ENCODE measurements around the gene ADCY2. TPM values are rescaled to one million over a fixed set of nuclear protein-coding genes. Genes with fewer than 3 reads are reported as not detected.
A peak's percentile ranks its signal among the peaks of the same experiment; 100 is the strongest.

Gene ADCY2
- total and polyA plus RNA-seq, 9 of the 15 experiments (the other 6 are each of a cell fraction or from before 2014, with no cell fraction given): 0.01 to 0.15 (median 0.03) TPM; not detected in 5

DNA sequence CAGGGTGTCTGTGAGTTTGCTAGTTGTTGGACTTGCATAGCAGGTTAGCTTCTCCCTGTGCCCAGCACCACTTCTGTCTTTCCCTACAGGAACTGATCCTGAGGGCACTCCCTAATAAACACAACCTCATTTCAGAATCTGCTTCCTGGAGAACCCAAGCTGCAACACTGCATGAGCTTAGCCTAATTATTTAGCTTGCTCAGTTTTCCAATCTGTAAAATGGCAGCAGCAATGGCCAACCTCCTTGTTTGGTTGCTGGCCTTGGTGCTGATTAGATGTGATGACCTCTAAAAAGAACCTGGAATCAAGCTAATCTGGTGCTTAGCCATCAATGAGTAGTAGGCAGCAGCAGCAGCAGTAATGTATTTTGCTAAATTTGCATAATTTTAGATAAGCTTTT lies 133.9 kb downstream of the ADCY2 start:
- no peaks in the 10 kb centered on the region for H3K9me3 ChIP-seq (replicated peaks; ENCODE audit: control insufficient read depth, insufficient read depth, low read depth, low read length)
- no peak overlapping the region for H3K4me2 ChIP-seq (ENCODE audit: insufficient read depth, low read length)
- DNase-seq (ENCODE audit: extremely low read depth in 1 of 4, low spot score in 3 of 4) (no peak), FAIRE-seq (no peak), ATAC-seq (no peak)
- no TSS peak for BruUV-seq (replicated peaks)
- peak; percentile 78 for TF ChIP-seq RBM25 (IDR thresholded peaks at IDR 0.05; ENCODE audit: low read depth, low read length, severe bottlenecking)
- TF ChIP-seq, protein P1, sequence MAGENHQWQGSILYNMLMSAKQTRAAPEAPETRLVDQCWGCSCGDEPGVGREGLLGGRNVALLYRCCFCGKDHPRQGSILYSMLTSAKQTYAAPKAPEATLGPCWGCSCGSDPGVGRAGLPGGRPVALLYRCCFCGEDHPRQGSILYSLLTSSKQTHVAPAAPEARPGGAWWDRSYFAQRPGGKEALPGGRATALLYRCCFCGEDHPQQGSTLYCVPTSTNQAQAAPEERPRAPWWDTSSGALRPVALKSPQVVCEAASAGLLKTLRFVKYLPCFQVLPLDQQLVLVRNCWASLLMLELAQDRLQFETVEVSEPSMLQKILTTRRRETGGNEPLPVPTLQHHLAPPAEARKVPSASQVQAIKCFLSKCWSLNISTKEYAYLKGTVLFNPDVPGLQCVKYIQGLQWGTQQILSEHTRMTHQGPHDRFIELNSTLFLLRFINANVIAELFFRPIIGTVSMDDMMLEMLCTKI (IDR thresholded peaks at IDR 0.05; ENCODE audit: partially characterized antibody): no peak
- TF ChIP-seq, protein P2, sequence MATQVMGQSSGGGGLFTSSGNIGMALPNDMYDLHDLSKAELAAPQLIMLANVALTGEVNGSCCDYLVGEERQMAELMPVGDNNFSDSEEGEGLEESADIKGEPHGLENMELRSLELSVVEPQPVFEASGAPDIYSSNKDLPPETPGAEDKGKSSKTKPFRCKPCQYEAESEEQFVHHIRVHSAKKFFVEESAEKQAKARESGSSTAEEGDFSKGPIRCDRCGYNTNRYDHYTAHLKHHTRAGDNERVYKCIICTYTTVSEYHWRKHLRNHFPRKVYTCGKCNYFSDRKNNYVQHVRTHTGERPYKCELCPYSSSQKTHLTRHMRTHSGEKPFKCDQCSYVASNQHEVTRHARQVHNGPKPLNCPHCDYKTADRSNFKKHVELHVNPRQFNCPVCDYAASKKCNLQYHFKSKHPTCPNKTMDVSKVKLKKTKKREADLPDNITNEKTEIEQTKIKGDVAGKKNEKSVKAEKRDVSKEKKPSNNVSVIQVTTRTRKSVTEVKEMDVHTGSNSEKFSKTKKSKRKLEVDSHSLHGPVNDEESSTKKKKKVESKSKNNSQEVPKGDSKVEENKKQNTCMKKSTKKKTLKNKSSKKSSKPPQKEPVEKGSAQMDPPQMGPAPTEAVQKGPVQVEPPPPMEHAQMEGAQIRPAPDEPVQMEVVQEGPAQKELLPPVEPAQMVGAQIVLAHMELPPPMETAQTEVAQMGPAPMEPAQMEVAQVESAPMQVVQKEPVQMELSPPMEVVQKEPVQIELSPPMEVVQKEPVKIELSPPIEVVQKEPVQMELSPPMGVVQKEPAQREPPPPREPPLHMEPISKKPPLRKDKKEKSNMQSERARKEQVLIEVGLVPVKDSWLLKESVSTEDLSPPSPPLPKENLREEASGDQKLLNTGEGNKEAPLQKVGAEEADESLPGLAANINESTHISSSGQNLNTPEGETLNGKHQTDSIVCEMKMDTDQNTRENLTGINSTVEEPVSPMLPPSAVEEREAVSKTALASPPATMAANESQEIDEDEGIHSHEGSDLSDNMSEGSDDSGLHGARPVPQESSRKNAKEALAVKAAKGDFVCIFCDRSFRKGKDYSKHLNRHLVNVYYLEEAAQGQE (IDR thresholded peaks at IDR 0.05; ENCODE audit: borderline replicate concordance): peak; percentile 87
- TF ChIP-seq, protein P2 (CRISPR knock-in tag; IDR thresholded peaks at IDR 0.05; ENCODE audit: low read depth): no peak
- peak; percentile 78; the same call in 1 of the 2 replicates for TF ChIP-seq EHMT2 (IDR thresholded peaks at IDR 0.05)
- TF ChIP-seq MIER1 (IDR thresholded peaks at IDR 0.05; ENCODE audit: low read depth): peak; percentile 62; the same call in 1 of the 2 replicates
- ChIA-PET CTCF (ENCODE audit: low intra/inter-chr PET ratio) (no interaction called here), POLR2A (no interaction called here)
- H3K4me1 ChIP-seq (replicated peaks in 1 of 2; ENCODE audit: control insufficient read depth in 2 of 2, insufficient read depth in 2 of 2, low read length in 2 of 2): no peaks in the 10 kb centered on the region
- intact Hi-C loops (cut with micrococcal nuclease): no loop called here
- no peaks in the 10 kb centered on the region for H3K36me3 ChIP-seq (ENCODE audit: control insufficient read depth, insufficient read depth, low read length)
- H3K27ac ChIP-seq (ENCODE audit: extremely low read depth, low read depth, low read length): no peak overlapping the region
- no peaks in the 10 kb centered on the region for H4K20me1 ChIP-seq (replicated peaks; ENCODE audit: control insufficient read depth, insufficient read depth, low read length)
- no peak overlapping the region for H2AFZ ChIP-seq (ENCODE audit: low read depth, low read length)
- no peaks in the 10 kb centered on the region for H3K27me3 ChIP-seq (ENCODE audit: control insufficient read depth in 2 of 2, insufficient read depth in 2 of 2, low read length in 2 of 2)
- H3K79me2 ChIP-seq (ENCODE audit: control insufficient read depth, insufficient read depth, low read length): no peaks in the 10 kb centered on the region
- no peak overlapping the region for H3K9ac ChIP-seq (ENCODE audit: insufficient read depth in 1 of 2, low read depth in 2 of 2, low read length in 2 of 2)
- in situ Hi-C loops (cut with MboI): no loop called here
- no peak overlapping the region for H3K4me3 ChIP-seq
- no peaks in the 10 kb centered on the region for H3K9me1 ChIP-seq (ENCODE audit: control insufficient read depth, insufficient read depth, low read length)

Measured in K562 (cell line).